Measurements from ENCODE around the gene TMEM218. TPM values are rescaled to one million over a fixed set of nuclear protein-coding genes. Genes with fewer than 3 reads are reported as not detected.

The TMEM218 gene
- total and polyA plus RNA-seq, 2 of the 8 experiments (the other 6 are each of a cell fraction or from before 2014, with no cell fraction given), result 17.0 to 33.5 TPM

- H3K23me2 ChIP-seq (ENCODE audit: low read depth, low read length), result no peaks in the 10 kb centered on the region
- H4K8ac ChIP-seq (ENCODE audit: extremely low read depth, insufficient read depth, low read length), result no peak overlapping the region
- H3K4me2 ChIP-seq (ENCODE audit: insufficient read depth in 1 of 2, low read depth in 2 of 2, low read length in 2 of 2), result no peak overlapping the region
- no peaks in the 10 kb centered on the region for H3K27me3 ChIP-seq (replicated peaks in 1 of 4; ENCODE audit: control insufficient read depth in 3 of 4, extremely low read depth in 1 of 4, insufficient read depth in 3 of 4, low read length in 3 of 4)
- H3K18ac ChIP-seq (ENCODE audit: extremely low read depth, low read length), result no peak overlapping the region
- H2BK20ac ChIP-seq (ENCODE audit: low read length), result no peak overlapping the region
- H3K56ac ChIP-seq (replicated peaks; ENCODE audit: insufficient read length, low read depth, low read length), result no peak overlapping the region
- FAIRE-seq, result no peak
- no peaks in the 10 kb centered on the region for H3K36me3 ChIP-seq (ENCODE audit: control insufficient read depth in 2 of 4, insufficient read depth in 4 of 4, low read length in 3 of 4)
- no peak overlapping the region for H3K23ac ChIP-seq (ENCODE audit: insufficient read length)
- no peaks in the 10 kb centered on the region for H3K79me2 ChIP-seq (ENCODE audit: control insufficient read depth in 1 of 2, insufficient read depth in 2 of 2, low read length in 2 of 2)
- no peak overlapping the region for H4K5ac ChIP-seq (ENCODE audit: insufficient read length, low read depth, low read length)
- H2BK12ac ChIP-seq (ENCODE audit: low read depth, low read length), result no peak overlapping the region
- no peak for DNase-seq (ENCODE audit: low read depth in 1 of 2, low spot score in 2 of 2)
- 88% methylated on average over 4 of the region's 4 CpGs; no CpG with 5 or more reads in 1 of the 2 experiments for WGBS, 2 experiments (ENCODE audit: extremely low coverage in 1 of 2, insufficient coverage in 1 of 2, insufficient read length in 1 of 2, insufficient replicate concordance in 2 of 2, low coverage in 1 of 2, low lambda C conversion rate in 2 of 2, missing lambda C conversion rate in 1 of 2)
- no peak overlapping the region for H2BK120ac ChIP-seq (replicated peaks; ENCODE audit: low read depth, low read length)
- H4K91ac ChIP-seq (replicated peaks; ENCODE audit: insufficient read length, low read length), result no peak overlapping the region
- no peaks in the 10 kb centered on the region for H3K79me1 ChIP-seq (ENCODE audit: low read depth, low read length)
- H2BK15ac ChIP-seq (ENCODE audit: low read length), result no peak overlapping the region
- no peak overlapping the region for H3K4me3 ChIP-seq (ENCODE audit: extremely low read depth in 1 of 4, insufficient read depth in 2 of 4, low read depth in 3 of 4, low read length in 4 of 4)
- H3K27ac ChIP-seq (ENCODE audit: low read depth, low read length), result no peak overlapping the region
- H2BK5ac ChIP-seq (ENCODE audit: low read depth, low read length), result no peak overlapping the region
- no peaks in the 10 kb centered on the region for H3K9me3 ChIP-seq (ENCODE audit: insufficient read depth in 2 of 2, low read depth in 1 of 2, low read length in 1 of 2)
- H2AFZ ChIP-seq (ENCODE audit: low read length), result no peak overlapping the region
- H2AK5ac ChIP-seq (ENCODE audit: low read depth, low read length), result no peak overlapping the region
- CTCF ChIA-PET (ENCODE audit: partially characterized antibody), result interaction anchor here (1.8 kb wide), 1 partner anchor 41 kb away, joined by 5 read pairs; no protein-coding TSS in a partner anchor
- H3K4ac ChIP-seq (replicated peaks; ENCODE audit: insufficient read length, low read depth, low read length), result no peak overlapping the region
- no peak overlapping the region for H3K14ac ChIP-seq (ENCODE audit: insufficient read length)
- no peaks in the 10 kb centered on the region for H4K20me1 ChIP-seq (replicated peaks in 1 of 2; ENCODE audit: control insufficient read depth in 1 of 2, insufficient read depth in 2 of 2, low read length in 2 of 2)
- no peak for TF ChIP-seq YY1 (IDR thresholded peaks at IDR 0.05; ENCODE audit: low read depth, low read length)
- no peak for TF ChIP-seq PHF8 (conservative IDR thresholded peaks at IDR 0.05; ENCODE audit: low read depth, low read length)
- TF ChIP-seq TAF7 (optimal IDR thresholded peaks at IDR 0.05; ENCODE audit: borderline replicate concordance, low read depth, low read length), result no peak
- TF ChIP-seq BACH1 (IDR thresholded peaks at IDR 0.05; ENCODE audit: low read length), result no peak
- TF ChIP-seq HDAC2 (IDR thresholded peaks at IDR 0.05; ENCODE audit: borderline replicate concordance in 1 of 2, low read depth in 2 of 2, low read length in 2 of 2), result no peak
- no peaks in the 10 kb centered on the region for H3K4me1 ChIP-seq (replicated peaks in 1 of 4; ENCODE audit: control insufficient read depth in 3 of 4, insufficient read depth in 4 of 4, low read length in 3 of 4)
- POLR2A ChIA-PET (ENCODE audit: partially characterized antibody), result no interaction called here
- no peak overlapping the region for H3K9ac ChIP-seq (replicated peaks in 1 of 4; ENCODE audit: extremely low read depth in 1 of 4, low read depth in 3 of 4, low read length in 3 of 4)
Observed at GRCh38 chr11:125049164-125049792, 62.1 kb downstream of the TMEM218 start.
